GM21367 (cell line): ENCODE data around the gene MLC1.

Experiments
- ATAC-seq: cut with Tn5 transposase; IDR thresholded peaks from one replicate; pipeline ENCODE4 v1.9.1; 2021; ENCODE audit not compliant: unreplicated experiment

Gene MLC1

DNA sequence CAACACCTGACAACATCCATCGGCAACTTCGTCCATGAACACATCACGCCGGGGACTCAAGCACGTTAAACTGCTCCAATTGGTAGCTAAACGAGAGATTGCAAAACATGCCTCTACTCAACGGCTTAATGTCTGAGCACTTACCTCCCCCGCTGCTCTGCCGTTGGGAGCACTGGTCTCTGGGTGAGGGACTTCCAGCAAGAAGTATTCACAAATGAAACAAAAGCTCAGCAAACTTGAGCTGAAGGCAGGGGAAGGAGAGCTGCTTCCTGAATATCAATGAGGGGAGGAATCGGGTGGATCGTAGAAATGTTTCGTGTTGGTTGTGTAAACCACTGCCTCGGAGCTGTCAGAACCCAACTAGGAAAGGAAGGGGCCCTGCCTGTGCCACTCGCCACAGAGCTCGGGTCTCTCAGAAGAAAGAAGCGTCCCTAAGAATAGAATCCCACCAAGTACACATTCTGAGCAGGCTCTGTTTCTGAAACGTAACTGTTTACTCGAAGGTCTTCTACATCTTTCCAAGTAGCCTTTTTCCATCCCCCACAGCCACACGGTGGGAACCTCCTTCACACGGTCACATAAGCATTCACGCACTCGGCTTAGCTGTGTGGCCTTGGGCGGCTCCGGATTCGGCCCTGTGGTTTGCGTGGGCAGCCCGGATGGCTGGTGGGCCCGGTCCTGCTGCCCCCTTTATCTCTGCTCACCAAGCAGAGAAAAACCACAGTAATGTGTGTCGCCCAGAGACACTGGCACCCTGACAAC, at the start of gene MLC1:
Gene MLC1 (minus strand): TSS at position 216 of the 762 bp plus-strand sequence. CDS start 524 bp downstream, outside the sequence.
- ATAC-seq = no peak

DNA sequence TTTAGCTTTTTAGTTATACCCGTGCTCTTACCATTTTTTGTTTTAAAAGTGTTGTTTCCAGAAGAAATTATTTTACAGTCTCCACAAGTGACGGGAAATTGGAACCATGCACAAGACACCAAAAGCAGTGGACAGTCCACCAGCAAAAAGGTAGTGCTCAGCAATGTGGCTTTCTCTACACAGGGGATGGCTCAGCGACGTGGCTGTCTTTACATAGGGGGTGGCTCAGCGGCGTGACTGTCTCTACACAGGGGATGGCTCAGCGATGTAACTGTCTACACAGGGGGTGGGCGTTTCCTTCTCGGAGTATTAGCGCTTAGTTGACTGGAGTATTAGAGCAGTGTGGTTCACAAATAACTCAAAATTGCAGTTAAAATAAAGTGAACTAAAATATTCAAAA, 49.3 kb upstream of the MLC1 start:
- ATAC-seq = no peak

GRCh38 chr22:50131894-50132293, 46.7 kb upstream of the MLC1 start:
- ATAC-seq = no peak

DNA sequence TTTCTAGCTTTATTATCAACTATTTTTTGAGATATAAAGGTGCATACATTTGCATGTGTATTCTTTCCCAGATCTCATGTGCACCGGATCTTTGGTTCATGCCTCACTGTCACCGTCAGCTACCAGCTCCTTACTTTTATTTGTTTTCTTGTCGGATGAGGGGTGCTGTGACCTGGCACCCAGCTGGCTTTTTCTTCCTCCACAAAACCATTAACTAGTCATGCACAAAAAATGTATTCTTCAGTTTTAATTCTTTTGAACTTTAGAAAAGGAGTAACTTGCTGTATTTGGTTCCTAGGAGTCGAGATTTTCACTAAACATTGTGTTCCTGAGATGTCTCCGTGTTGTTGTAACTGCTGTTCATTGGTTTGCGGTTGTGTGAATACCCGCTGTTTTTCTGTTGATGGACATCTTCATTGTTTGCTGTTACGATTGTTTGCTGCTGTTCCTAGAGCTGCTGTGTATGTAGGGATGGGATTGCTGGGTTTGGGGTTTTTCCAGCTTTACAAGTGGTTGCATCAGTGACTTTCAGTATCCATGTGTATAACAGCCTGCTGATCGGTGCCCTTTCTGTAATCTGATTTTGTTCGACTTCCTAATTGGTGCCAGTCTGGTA, 44.0 kb upstream of the MLC1 start:
- no peak for ATAC-seq

- no peak for ATAC-seq
Measured at GRCh38 chr22:50125029-50125428, 39.8 kb upstream of the MLC1 start.

DNA sequence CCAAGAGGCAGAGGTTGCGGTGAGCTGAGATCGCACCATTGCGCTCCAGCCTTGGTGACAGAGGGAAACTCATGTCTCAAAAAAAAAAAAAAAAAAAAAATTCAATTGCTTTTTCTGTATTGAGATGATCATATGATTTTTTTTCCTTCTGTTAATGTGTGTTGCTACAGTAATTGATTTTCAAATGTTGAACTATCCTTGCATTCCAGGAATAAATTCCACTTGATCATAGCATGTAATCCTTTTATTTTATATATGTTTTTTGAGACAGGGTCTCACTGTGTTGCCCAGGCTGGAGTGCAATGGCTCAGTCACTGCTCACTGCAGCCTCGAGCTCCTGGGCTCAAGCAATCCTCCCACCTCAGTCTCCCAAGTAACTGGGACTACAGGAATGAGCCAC, 37.9 kb upstream of the MLC1 start:
- no peak for ATAC-seq

DNA sequence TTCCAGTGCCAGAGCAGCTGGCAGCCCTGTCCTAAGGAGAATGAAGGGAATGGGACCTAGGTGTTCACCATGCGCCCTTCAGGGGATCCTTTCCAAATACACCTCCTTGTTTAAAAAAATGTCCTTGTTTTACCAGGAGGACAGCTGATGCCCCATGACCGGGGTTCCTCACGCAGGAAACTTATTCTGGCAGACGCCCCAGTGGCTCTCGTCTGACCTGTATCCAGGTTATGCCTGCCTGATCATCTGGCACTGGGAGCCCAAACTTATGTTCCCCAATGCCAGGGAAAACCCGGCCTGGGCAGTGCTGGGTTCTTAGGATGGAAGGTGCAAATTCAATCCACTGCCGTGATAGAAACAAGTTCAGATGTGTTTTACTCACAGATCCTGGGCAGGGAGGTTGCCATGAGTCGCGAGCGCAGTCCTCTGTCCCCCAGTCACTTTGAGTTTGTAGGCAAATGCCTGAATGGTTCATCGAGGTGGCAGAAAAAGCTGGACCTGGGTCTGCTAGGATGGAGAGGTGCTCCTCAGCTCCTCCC, 36.0 kb upstream of the MLC1 start:
- ATAC-seq = no peak

GRCh38 chr22:50119768-50120251, 34.6 kb upstream of the MLC1 start:
- ATAC-seq = no peak

- ATAC-seq = no peak
Measured at GRCh38 chr22:50119169-50119767, 34.0 kb upstream of the MLC1 start.

- no peak for ATAC-seq
Measured at GRCh38 chr22:50118557-50119168, 33.4 kb upstream of the MLC1 start.

- ATAC-seq = no peak
Measured at GRCh38 chr22:50118129-50118528, 32.9 kb upstream of the MLC1 start.

GRCh38 chr22:50117168-50117762, 32.0 kb upstream of the MLC1 start:
- no peak for ATAC-seq

DNA sequence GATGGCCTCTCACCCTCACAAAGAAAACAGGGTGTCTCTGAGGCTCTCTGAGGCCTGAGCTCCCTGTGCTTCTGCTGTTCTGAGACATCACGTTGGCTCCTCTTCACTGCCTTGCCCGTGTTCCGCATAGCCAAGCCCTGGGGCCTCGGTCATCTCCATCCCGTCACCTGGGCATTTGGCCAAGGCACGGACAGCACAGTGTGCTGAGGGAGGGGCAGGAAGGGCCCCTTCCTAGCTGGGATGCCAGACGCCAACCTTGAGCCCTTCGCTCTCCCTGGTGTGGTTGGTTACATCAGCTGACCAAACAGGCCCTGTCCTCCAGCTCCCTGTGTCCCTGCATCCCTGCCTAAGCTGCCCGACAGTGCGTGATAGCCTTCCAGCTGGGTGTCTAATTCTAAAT, 30.5 kb upstream of the MLC1 start:
- no peak for ATAC-seq

DNA sequence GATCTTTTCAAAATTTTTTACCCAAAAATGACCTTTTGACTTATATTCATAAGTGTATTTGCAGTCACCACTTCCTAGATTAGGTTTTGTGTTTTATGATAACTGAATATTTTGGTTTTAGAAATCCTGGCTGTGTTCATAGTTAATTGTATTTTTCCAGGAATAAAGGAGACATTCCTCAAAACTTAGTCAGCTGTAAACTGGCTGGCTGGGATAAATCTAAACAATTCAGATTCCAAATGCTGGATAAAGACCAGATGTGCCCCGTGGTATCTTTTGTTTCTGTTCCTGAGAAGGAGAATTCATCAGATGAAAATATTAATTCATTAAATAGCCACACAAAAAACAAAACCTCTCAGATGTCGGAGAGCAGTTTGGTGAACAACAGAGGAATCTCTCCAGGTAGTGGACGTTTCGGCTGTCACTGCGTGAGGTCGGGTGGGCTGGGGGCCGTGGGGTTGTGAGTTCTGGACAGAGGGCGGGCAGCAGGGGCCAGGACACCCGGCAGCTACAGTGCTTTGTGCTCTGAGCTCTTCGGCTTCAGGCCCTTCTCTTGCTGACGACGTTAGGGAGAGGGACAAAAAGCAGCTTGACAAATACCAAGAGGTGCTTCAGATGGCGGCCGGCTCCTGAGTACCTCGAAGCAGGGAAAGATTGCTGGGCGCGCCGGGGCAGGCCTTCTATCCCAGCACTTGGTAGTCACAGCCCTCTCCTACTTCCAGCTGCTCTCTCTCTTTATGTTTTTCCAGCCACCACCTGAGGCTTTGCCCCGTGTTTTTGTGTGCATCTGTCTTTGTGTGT, 29.2 kb upstream of the MLC1 start:
- ATAC-seq = no peak

GRCh38 chr22:50112151-50113118, 27.2 kb upstream of the MLC1 start:
- ATAC-seq = no peak

DNA sequence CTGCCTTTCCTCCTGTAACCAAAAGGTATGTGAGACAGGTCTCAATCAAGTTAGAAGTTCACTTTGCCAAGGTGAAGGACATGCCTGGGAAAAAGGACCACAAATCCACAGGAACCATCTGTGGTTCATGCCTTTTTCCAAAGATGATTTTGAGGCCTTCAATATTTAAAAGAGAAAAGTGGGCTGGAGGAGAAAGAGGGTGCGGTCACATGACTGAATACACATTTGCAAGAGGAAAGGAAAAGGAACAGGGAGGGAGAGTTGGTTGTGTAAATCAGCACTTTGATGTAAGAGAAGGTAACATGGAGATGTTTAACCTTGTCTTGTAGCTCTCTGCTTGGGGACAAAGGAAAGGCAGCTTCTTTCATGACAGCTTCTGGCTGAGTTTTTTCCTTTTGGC, 25.8 kb upstream of the MLC1 start:
- ATAC-seq = no peak

DNA sequence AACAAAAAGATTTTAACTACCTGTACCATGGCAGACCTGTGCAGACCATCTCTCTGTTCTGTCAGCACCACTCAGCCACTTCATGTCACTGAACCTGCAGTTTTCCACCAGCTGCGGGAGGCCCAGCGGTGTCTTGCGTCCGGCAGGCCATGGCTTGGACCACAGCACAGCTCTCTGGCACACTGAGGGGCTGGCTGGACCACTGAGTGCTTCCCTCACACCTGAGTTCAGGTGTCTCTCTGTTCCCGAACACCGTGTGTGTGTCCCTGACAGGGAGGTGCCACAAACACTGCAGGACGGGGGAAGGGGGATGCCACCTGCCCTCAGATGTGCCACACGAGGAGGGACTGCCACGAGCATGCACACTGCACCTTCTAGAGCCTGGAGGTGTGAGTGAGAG, 22.3 kb upstream of the MLC1 start:
- ATAC-seq = no peak

DNA sequence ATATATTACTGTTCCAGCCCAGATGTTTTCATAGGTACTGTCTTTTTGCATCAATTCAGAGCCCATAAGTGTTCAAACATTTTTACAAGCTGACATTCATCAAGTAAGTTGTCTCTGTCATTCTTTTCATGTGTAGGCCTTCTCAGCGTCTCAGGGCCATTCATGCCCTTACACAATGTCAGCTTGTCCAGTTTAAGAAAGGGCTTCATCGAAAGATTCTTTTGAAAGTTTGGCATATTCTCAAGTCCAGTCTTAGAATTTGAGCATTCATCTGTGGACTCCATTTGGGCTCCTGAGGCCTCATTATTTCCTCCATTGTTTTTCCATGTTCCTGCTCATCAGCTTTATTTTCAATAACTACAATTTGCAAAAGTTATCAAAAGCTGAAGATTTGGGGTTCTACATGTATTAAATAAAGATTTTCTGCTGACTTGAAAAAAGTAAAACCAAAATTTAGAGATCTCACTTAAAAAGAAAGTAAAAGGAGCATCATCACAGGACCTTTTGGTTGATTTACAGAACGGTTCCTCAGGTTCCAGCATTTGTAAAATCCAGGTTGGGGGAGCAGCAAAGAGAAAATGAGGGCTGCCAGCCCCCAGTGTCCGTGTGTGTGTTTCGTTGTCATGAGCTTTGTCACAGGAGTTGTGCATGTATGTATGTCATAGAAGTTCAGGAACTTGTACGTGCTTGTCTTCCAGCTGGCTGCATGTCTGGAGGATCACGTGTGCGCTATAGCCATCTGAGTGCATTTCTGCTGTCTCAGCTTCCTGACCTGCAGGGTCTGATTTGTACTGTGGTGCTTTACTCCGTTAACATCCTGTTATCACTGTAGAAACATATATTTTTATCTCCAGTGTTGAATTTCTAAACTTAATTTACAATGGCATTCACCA, 20.2 kb upstream of the MLC1 start:
- no peak for ATAC-seq
